Peyer's patch (tissue), 4 donors: ENCODE data around the gene SGSM2. TPM values are rescaled to one million over a fixed set of nuclear protein-coding genes. Genes with fewer than 3 reads are reported as not detected.

Source experiments
- DNase-seq, 3 donors: peaks; one replicate each; pipeline ENCODE4 v3.0.0-alpha.2; 2017 to 2019
- H3K27ac ChIP-seq, 4 donors: fragments of 200-600 bp; sonication (generic); one replicate each; pipeline ENCODE4 v1.5.1; 2016 to 2019
- H3K27me3 ChIP-seq, 2 donors: fragments of 200-600 bp; sonication (generic); one replicate each; pipeline ENCODE4 v1.5.1; 2019
- H3K36me3 ChIP-seq, 3 donors: fragments of 200-600 bp; sonication (generic); one replicate each; pipeline ENCODE4 v1.5.1; 2016 to 2019
- H3K4me1 ChIP-seq, 4 donors: fragments of 200-600 bp; sonication (generic); one replicate each; pipeline ENCODE4 v1.5.1; 2016 to 2019
- H3K4me3 ChIP-seq, 4 donors: fragments of 200-600 bp; sonication (generic); 1 replicate in 3 of 4; 2 replicates in 1 of 4; pipeline ENCODE4 v1.5.1; 2016 to 2019; ENCODE audit warnings: mild to moderate bottlenecking in 1 of 4
- H3K9me3 ChIP-seq, 4 donors: fragments of 200-600 bp; sonication (generic); one replicate each; pipeline ENCODE4 v1.5.1; 2016 to 2019; ENCODE audit warnings: mild to moderate bottlenecking in 1 of 4
- POLR2A ChIP-seq, 2 donors: fragments of 450-650 bp; IDR thresholded peaks; one replicate each; pipeline ENCODE4 v1.5.1; 2017; ENCODE audit warnings: antibody characterized with exemption in 2 of 2, mild to moderate bottlenecking in 2 of 2, moderate library complexity in 2 of 2
- total RNA-seq, 4 donors: library from RNA; depleted of rRNA; stranded (reverse); fragments of >200 nt; gene quantifications; one replicate each; pipeline ENCODE4 v1.1.0, GENCODE V29; 2016
- TF ChIP-seq, protein P1 (sequence below), 6 experiments: fragments of 450-650 bp in 4 of 6; fragments of 200-600 bp in 2 of 6; sonication (generic) in 1 of 6; IDR thresholded peaks; one replicate each; pipeline ENCODE4 v1.5.1; 2017 to 2019; ENCODE audit warnings: antibody characterized with exemption in 6 of 6, mild to moderate bottlenecking in 3 of 6, moderate library complexity in 1 of 6

Gene SGSM2, protein sequence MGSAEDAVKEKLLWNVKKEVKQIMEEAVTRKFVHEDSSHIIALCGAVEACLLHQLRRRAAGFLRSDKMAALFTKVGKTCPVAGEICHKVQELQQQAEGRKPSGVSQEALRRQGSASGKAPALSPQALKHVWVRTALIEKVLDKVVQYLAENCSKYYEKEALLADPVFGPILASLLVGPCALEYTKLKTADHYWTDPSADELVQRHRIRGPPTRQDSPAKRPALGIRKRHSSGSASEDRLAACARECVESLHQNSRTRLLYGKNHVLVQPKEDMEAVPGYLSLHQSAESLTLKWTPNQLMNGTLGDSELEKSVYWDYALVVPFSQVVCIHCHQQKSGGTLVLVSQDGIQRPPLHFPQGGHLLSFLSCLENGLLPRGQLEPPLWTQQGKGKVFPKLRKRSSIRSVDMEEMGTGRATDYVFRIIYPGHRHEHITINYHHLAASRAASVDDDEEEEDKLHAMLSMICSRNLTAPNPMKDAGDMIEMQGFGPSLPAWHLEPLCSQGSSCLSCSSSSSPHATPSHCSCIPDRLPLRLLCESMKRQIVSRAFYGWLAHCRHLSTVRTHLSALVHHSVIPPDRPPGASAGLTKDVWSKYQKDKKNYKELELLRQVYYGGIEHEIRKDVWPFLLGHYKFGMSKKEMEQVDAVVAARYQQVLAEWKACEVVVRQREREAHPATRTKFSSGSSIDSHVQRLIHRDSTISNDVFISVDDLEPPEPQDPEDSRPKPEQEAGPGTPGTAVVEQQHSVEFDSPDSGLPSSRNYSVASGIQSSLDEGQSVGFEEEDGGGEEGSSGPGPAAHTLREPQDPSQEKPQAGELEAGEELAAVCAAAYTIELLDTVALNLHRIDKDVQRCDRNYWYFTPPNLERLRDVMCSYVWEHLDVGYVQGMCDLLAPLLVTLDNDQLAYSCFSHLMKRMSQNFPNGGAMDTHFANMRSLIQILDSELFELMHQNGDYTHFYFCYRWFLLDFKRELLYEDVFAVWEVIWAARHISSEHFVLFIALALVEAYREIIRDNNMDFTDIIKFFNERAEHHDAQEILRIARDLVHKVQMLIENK
- 100 to 1,000 TPM in 3 of 4 donors, 10 to 100 TPM in 1; 48.5 to 151 (median 113) TPM for total RNA-seq

DNA sequence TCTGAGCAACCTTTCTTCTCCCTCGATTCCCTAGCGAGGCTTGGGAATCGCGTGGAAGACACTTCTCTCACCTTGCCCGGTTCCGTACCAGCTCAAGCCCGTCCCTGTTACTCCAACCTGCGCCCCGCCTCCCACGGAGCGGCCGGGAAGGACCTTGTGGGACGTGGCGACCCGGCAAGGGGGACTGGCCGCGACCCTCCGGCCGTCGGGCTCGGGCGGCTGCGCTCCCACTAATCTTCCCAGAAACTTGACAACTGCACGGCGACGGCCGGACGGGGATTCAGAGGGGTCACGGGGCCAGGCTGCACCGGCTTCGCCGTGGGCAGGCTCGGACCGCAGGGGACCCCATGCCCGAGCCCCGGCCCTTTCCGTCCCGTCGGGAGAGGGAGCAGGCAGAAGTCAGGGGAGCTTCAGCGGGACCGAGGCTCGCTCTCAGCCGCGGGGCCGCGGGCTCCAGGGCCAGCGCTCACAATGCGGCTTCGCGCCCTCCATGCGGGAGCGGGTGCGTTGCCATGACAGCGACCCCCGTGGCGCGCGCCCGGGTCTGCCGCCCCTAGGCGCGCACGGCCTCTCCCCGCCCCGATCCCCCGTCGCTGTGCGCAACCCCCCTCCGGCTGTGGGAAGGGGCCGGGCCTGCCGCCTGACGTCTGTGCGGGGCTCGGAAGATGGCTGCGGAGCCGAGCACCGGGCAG, at the start of gene SGSM2:
SGSM2 (plus strand) TSS at position 650 of the 692 bp plus-strand sequence. CDS start 188 bp downstream, outside the sequence.
- peak within 1 kb of the TSS; percentile 85 to 97 (median 96) for H3K4me3 ChIP-seq
- peaks cover 0 to 30% (median 0%) of the 10 kb centered on the region in 3 donors for H3K36me3 ChIP-seq
- peak within 1 kb of the TSS; percentile 80 to 88 (median 85) for H3K27ac ChIP-seq
- peak; percentile 50 to 78 (median 71) for DNase-seq
- H3K27me3 ChIP-seq: no peaks in the 10 kb centered on the region
- H3K9me3 ChIP-seq: no peaks in the 10 kb centered on the region
- peaks cover 0 to 17% (median 6%) of the 10 kb centered on the region in 4 donors for H3K4me1 ChIP-seq
- TF ChIP-seq, protein P1, sequence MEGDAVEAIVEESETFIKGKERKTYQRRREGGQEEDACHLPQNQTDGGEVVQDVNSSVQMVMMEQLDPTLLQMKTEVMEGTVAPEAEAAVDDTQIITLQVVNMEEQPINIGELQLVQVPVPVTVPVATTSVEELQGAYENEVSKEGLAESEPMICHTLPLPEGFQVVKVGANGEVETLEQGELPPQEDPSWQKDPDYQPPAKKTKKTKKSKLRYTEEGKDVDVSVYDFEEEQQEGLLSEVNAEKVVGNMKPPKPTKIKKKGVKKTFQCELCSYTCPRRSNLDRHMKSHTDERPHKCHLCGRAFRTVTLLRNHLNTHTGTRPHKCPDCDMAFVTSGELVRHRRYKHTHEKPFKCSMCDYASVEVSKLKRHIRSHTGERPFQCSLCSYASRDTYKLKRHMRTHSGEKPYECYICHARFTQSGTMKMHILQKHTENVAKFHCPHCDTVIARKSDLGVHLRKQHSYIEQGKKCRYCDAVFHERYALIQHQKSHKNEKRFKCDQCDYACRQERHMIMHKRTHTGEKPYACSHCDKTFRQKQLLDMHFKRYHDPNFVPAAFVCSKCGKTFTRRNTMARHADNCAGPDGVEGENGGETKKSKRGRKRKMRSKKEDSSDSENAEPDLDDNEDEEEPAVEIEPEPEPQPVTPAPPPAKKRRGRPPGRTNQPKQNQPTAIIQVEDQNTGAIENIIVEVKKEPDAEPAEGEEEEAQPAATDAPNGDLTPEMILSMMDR (IDR thresholded peaks at IDR 0.05): no peak
- TF ChIP-seq POLR2A (IDR thresholded peaks at IDR 0.05): no peak

DNA sequence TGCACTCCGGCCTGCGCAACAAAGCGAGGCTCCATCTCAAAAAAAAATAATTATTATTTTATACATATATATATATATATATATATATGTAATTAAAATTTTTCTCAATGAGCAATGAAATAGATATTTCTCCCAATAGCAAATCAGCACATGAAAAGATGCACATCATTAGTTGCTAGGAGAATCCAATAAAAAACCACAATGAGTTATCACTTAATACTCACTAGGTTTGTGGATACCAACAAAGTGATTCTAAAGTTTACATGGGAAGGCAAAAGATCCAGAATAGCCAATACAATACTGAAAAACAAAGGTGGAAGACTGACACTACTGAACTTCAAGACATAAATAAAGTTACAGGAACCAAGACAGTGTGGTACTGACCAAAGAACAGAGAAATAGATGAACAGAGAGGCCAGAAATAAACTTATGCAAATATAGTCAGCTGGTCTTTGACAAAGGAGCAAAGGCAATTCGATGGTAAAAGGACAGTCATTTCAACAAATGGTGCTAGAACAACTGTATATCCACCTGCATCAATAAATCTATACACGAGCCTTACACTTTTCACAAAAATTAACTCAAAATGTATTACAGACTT, 47.3 kb upstream of the SGSM2 start:
- TF ChIP-seq, protein P1 (IDR thresholded peaks at IDR 0.05): no peak
- no peak for TF ChIP-seq POLR2A (IDR thresholded peaks at IDR 0.05)
- Histone ChIP-seq H3K4me3 (no peak overlapping the region), H3K36me3 (peaks cover 0 to 78% (median 0%) of the 10 kb centered on the region in 3 donors), H3K4me1 (no peaks in the 10 kb centered on the region), H3K9me3 (no peaks in the 10 kb centered on the region), H3K27me3 (no peaks in the 10 kb centered on the region), H3K27ac (no peak overlapping the region)
- DNase-seq: no peak

DNA sequence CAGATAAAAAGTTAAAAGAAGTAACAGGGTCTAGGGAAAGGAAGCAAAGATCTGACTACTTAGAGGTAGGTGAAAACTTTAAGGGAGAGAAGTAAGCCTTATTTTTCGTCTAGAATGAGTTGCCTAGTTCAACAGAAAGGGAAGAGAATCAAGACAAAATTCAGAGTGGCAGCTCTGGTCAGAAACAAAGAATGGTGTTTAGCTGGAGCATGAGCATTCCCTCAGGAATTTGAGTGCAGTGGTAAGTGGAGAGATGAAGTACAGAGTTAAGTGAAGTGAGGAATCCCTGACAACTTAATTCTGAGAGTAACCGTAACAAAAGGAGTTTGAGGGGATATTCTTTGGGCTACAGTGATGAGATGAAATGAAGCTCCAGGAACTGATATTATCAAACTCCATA, 45.2 kb upstream of the SGSM2 start:
- H3K9me3 ChIP-seq: no peaks in the 10 kb centered on the region
- TF ChIP-seq, protein P1 (IDR thresholded peaks at IDR 0.05): no peak
- no peak for TF ChIP-seq POLR2A (IDR thresholded peaks at IDR 0.05)
- no peaks in the 10 kb centered on the region for H3K27me3 ChIP-seq
- H3K36me3 ChIP-seq: peaks cover 0 to 93% (median 0%) of the 10 kb centered on the region in 3 donors
- H3K27ac ChIP-seq: no peak overlapping the region
- H3K4me3 ChIP-seq: no peak overlapping the region
- no peak for DNase-seq
- no peaks in the 10 kb centered on the region for H3K4me1 ChIP-seq

DNA sequence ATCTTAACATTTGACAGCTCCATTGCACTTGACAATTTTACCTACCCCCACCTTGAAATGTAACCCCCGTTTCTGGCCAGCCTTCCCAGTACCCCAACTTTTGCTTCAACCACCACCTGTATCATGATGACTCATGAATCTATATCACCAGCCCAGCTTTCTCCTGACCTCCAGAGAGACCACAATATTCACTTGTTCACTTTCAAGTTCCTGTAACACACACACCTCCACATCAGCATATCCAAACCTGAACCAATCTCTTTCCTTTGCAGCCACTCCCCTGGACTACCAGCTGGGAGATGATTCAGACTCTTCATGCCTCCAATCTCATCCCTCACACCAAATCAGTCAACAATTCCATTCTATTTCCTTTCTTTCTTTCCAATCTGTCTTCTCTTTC, 41.7 kb upstream of the SGSM2 start:
- TF ChIP-seq, protein P1 (IDR thresholded peaks at IDR 0.05): no peak
- TF ChIP-seq POLR2A (IDR thresholded peaks at IDR 0.05): no peak
- H3K27me3 ChIP-seq: no peaks in the 10 kb centered on the region
- peaks cover 0 to 91% (median 0%) of the 10 kb centered on the region in 3 donors for H3K36me3 ChIP-seq
- H3K4me3 ChIP-seq: no peak overlapping the region
- H3K9me3 ChIP-seq: no peaks in the 10 kb centered on the region
- H3K27ac ChIP-seq: no peak overlapping the region
- no peak for DNase-seq
- no peaks in the 10 kb centered on the region for H3K4me1 ChIP-seq
